HG02571 (cell line): Measurements from ENCODE around the gene RAPGEF5.

Experiments used
- ATAC-seq: cut with Tn5 transposase; IDR thresholded peaks from one replicate; pipeline ENCODE4 v1.9.1; 2021; ENCODE audit warnings: mild to moderate bottlenecking, moderate library complexity; ENCODE audit not compliant: unreplicated experiment

The RAPGEF5 gene

GRCh38 chr7:22129166-22129565 lies 227.8 kb downstream of the RAPGEF5 start:
- no peak for ATAC-seq

GRCh38 chr7:22128528-22128920 lies 228.4 kb downstream of the RAPGEF5 start:
- ATAC-seq: no peak

DNA sequence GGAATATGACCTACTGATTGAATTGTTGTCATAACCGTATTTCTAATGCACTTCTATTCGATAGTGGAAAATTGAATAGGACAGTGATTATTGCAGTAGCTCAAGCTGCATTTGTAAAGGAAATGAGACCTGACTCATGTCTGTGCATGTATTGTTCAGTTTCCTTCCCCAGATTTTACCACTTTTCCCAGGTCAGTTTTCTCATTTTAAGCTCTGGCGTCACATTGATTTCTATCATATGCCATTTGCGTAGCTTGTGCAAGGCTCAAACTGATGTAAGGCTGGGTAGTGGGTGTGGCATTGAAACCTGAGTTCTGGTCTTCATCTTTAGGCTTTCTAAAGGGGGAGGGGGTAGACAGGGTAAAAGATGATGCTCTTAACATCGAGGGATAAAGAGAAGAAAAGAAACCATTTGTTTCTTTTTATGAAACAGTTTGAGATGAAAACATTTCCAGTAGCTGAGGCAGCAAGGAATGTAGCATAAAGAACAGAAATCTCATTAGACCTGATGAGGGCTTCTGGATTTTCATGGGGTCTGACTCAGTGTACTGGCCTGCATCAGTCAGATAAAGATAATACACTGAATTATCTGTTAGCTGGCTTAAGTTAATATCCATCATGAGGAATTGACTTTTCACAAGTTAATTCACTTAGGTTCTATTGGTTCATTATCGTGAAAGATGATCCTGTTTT lies 229.0 kb downstream of the RAPGEF5 start:
- no peak for ATAC-seq

GRCh38 chr7:22125436-22125835 lies 231.5 kb downstream of the RAPGEF5 start:
- ATAC-seq: no peak

DNA sequence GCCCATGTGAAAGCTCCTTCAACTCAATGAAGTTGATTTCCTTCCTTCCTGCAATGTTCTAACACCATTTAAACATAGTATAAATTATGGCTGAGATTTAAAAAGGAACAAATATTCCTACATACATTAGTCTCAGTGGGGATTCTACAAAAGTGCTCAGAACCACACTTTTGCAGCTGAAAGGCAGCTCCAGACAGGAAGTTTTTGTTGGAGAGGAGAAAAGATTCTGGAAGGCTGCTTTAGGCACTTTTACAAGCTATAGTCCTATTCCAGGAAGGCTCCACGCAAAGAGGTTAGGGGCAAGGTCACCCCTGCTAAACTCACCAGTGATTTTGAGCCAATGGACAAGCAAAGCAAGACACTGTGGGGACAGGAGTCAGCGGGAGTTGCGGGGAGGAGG lies 232.0 kb downstream of the RAPGEF5 start:
- ATAC-seq: no peak

DNA sequence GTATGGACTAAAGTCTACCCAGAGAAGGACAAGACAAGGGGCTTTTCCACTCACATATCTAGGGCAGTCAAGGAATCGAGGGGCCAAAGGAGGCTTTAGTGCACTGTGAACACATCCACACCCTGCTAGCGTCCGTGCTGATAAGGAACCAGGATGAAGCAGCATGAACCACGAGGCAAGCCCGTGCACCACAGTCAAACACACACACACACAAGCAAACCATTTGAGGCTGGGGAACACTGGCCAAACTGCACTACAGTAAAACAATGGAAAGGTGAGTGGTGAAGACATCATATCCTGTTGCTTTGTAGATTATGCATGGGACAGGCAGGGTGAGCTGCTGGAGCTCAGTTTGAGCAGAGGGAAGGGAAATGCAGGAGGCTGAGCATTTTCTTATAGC lies 233.8 kb downstream of the RAPGEF5 start:
- no peak for ATAC-seq

- no peak for ATAC-seq
These were observed 235.1 kb downstream of the RAPGEF5 start for GRCh38 chr7:22121702-22122474.

GRCh38 chr7:22120391-22121053 lies 236.4 kb downstream of the RAPGEF5 start:
- no peak for ATAC-seq

GRCh38 chr7:22117222-22117621 lies 239.7 kb downstream of the RAPGEF5 start:
- ATAC-seq: no peak

GRCh38 chr7:22116451-22117030 lies 240.4 kb downstream of the RAPGEF5 start:
- no peak for ATAC-seq

DNA sequence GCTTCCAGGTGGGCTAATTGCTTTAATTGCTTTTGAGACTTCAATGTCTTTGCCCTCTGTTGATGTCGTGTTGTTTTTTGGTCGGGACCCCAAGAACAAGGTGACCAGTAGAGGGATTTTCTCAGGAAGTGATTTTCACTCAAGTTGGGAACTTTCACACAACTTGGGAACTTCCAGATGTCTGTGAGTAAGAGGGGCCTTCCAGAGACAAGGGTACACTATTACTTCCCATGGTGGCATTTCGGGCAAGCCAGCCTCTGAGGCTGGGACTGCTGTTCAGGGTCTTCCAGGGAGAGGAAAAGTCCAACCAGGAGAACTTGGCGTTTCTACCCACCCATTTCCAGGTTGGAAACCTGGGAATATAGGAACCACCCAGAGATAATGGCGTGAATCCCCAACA lies 241.3 kb downstream of the RAPGEF5 start:
- ATAC-seq: no peak

GRCh38 chr7:22114440-22114981 lies 242.4 kb downstream of the RAPGEF5 start:
- ATAC-seq: no peak

GRCh38 chr7:22113041-22113440 lies 243.9 kb downstream of the RAPGEF5 start:
- no peak for ATAC-seq

DNA sequence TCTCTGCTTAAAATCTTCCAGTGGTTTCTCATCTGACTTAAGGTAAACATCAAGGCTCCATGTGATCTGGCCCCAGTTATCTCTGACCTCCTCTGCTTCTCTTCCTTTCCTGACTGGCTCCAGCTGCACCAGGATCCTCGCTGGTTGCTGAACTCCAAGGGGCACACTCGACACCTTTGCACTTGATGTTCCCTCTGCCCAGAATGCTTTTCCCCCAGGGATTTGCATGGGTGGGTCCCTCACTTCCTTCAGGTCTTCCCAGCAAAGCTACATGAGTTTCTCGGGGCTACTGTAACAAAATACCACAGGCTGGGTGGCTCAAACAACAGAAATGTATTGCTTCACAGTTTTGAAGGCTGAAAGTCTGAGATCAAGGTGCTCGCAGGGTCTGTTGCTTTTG lies 245.3 kb downstream of the RAPGEF5 start:
- no peak for ATAC-seq

- no peak for ATAC-seq
These were observed 246.1 kb downstream of the RAPGEF5 start for GRCh38 chr7:22110881-22111280.

GRCh38 chr7:22110227-22110839 lies 246.6 kb downstream of the RAPGEF5 start:
- ATAC-seq: peak; percentile 74

DNA sequence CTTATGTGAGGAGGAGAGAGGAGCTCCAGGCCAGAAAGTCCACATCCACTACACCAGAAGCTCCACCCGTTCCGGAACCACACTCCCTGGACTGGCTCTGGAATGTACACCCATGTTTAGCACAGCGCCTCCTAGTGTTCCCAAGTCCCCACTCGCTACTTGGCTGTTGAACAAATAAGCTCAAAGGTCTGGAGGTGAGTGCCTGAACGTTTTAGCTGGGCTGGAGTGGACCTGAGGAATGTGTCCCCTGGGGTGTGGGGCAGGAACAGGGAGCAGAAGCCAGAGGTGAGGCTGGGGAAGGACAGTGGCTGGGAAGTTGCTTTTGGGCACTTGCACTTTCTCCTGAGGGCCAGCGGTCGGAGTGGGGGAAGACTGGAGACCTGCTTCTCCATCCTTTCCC lies 247.2 kb downstream of the RAPGEF5 start:
- no peak for ATAC-seq

DNA sequence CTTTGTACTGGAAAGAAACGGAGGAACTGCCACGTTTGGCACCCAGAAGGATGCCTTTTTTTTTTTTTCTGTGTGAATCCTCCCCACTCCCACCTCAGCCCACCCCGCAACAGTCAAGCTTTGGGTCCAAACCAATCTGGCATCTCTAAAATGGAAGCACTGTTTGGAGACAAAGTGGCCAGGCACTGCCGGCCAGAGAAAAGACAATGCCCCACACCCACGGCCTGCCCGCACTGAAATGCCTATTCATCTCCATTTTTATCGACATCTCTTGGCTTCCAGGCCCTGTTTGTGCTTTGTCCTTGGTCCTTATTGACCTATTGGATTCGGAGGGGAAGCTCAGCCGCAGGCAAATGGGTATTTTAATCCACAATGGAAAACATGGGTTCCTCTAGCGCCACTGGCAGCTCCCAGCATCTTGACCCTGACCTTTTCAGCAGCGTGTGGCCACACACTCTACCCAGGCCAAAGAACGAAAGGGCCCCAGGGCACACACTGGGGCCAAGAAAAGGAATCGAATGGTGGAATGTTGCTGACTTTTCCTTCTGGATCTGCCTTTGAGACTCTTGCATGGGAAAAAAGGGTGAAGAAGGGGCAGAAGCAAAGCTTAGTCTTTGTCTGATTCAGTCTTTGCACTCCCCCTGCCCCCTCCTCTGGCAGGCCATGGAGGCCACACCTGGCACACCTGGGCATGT lies 248.7 kb downstream of the RAPGEF5 start:
- ATAC-seq: no peak

DNA sequence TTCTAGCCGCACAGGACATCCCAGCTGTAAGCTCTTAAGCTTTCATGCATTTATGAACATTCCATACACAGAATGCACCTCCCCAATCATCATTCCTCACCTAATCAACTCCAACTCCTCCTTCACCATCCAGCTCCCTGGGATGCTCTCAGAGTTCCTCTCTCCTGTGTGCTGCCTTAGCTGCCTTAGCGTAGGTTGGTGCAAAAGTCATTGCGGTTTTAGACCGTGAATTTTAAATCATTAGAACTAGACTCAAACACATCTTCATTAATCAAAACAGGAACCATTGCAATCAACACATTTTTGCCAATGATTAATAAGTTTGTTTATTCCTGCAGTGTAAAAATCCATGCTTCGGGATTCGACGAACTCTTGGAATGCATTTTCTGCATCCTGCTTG lies 251.4 kb downstream of the RAPGEF5 start:
- ATAC-seq: no peak
